HCT116 (cell line): ENCODE measurements around the gene ACTL7A.

ENCODE experiments used
- CEBPB ChIP-seq: IDR thresholded peaks from 2 replicates; pipeline ENCODE4 v1.6.1; 2012; ENCODE audit warnings: low read depth
- CTCF ChIP-seq, 3 experiments: fragments of 200-600 bp in 1 of 3; sonication (generic) in 1 of 3; IDR thresholded peaks in 2 of 3; conservative IDR thresholded peaks in 1 of 3; 2 replicates each; pipeline ENCODE4 v1.5.1; 2012 to 2017; ENCODE audit warnings: low read depth in 2 of 3, low read length in 2 of 3, antibody characterized with exemption in 1 of 3, borderline replicate concordance in 1 of 3, control low read depth in 1 of 3, mild to moderate bottlenecking in 1 of 3, mixed read lengths in 1 of 3, mixed run types in 1 of 3, moderate library complexity in 1 of 3; ENCODE audit not compliant: insufficient read depth in 1 of 3
- POLR2AphosphoS5 ChIP-seq: IDR thresholded peaks from 2 replicates; pipeline ENCODE4 v1.6.1; 2011; ENCODE audit warnings: mild to moderate bottlenecking, low read depth, low read length, moderate library complexity

GRCh38 chr9:108889649-108890067, 27.6 kb downstream of the ACTL7A start:
- no peak for TF ChIP-seq POLR2AphosphoS5
- peak in 2 of 3 experiments; percentile 31 to 39; a peak in 3 of 6 replicates for TF ChIP-seq CTCF (IDR thresholded peaks at IDR 0.05 in 2 of 3, conservative IDR thresholded peaks at IDR 0.05 in 1 of 3; ENCODE audit: borderline replicate concordance in 1 of 3, insufficient read depth in 1 of 3, low read depth in 2 of 3, low read length in 2 of 3)
- TF ChIP-seq CEBPB: no peak
